Tibial artery (tissue), 4 donors: ENCODE results near the gene GPC6.

Experiments used
- DNase-seq, 2 donors: peaks; one replicate each; pipeline ENCODE4 v3.0.0-alpha.2; 2019
- H3K27ac ChIP-seq, 2 donors: fragments of 200-600 bp; sonication (generic) in 1 of 2; 1 replicate in 1 of 2; 2 replicates in 1 of 2; pipeline ENCODE4 v1.5.1; 2018 to 2019; ENCODE audit warnings: mild to moderate bottlenecking in 1 of 2
- H3K27me3 ChIP-seq, 2 donors: fragments of 200-600 bp; sonication (generic) in 1 of 2; one replicate each; pipeline versions ENCODE4 v1.5.1 to v1.6.0; 2016 to 2019
- H3K36me3 ChIP-seq, 3 donors: fragments of 200-600 bp; sonication (generic) in 2 of 3; one replicate each; pipeline ENCODE4 v1.5.1; 2016 to 2019; ENCODE audit warnings: mild to moderate bottlenecking in 2 of 3
- H3K4me1 ChIP-seq, 4 donors: fragments of 200-600 bp; sonication (generic) in 2 of 4; 1 replicate in 3 of 4; 2 replicates in 1 of 4; pipeline ENCODE4 v1.5.1; 2016 to 2019
- H3K4me3 ChIP-seq, 2 donors: fragments of 200-600 bp; sonication (generic) in 1 of 2; 1 replicate in 1 of 2; 2 replicates in 1 of 2; pipeline ENCODE4 v1.5.1; 2018 to 2019; ENCODE audit warnings: mild to moderate bottlenecking in 2 of 2
- H3K9me3 ChIP-seq, 3 donors: fragments of 200-600 bp; sonication (generic) in 1 of 3; one replicate each; pipeline ENCODE4 v1.5.1; 2016 to 2019
- CTCF ChIP-seq, 2 experiments: fragments of 200-600 bp in 1 of 2; fragments of 450-650 bp in 1 of 2; IDR thresholded peaks; one replicate each; pipeline ENCODE4 v1.5.1; 2017 to 2019; ENCODE audit warnings: antibody characterized with exemption in 2 of 2, mild to moderate bottlenecking in 1 of 2, moderate library complexity in 1 of 2
- intact Hi-C: fragments of 100-400 bp; cut with DNase I; formaldehyde crosslinking; loops from one replicate; pipeline ENCODE4 v1.15.0; 2023; ENCODE audit warnings: low total_unique reads

The GPC6 gene

GRCh38 chr13:93472296-93472695 lies 245.7 kb downstream of the GPC6 start:
- H3K36me3 ChIP-seq: no peaks in the 10 kb centered on the region
- intact Hi-C loops: no loop called here
- no peaks in the 10 kb centered on the region for H3K27me3 ChIP-seq
- no peak for TF ChIP-seq CTCF (IDR thresholded peaks at IDR 0.05)
- no peak overlapping the region for H3K4me3 ChIP-seq
- H3K9me3 ChIP-seq: no peaks in the 10 kb centered on the region
- no peak for DNase-seq
- H3K27ac ChIP-seq: no peak overlapping the region
- peaks cover 0 to 33% (median 0%) of the 10 kb centered on the region in 4 donors for H3K4me1 ChIP-seq

GRCh38 chr13:93472814-93473296 lies 246.2 kb downstream of the GPC6 start:
- intact Hi-C loops: no loop called here
- no peak for DNase-seq
- peaks cover 0 to 38% (median 0%) of the 10 kb centered on the region in 4 donors for H3K4me1 ChIP-seq
- no peak overlapping the region for H3K27ac ChIP-seq
- H3K36me3 ChIP-seq: no peaks in the 10 kb centered on the region
- H3K9me3 ChIP-seq: no peaks in the 10 kb centered on the region
- H3K27me3 ChIP-seq: no peaks in the 10 kb centered on the region
- TF ChIP-seq CTCF (IDR thresholded peaks at IDR 0.05): no peak
- H3K4me3 ChIP-seq: no peak overlapping the region

- intact Hi-C loops: no loop called here
- Histone ChIP-seq H3K36me3 (no peaks in the 10 kb centered on the region), H3K4me3 (no peak overlapping the region), H3K27ac (no peak overlapping the region), H3K9me3 (no peaks in the 10 kb centered on the region), H3K27me3 (no peaks in the 10 kb centered on the region), H3K4me1 (peaks cover 0 to 43% (median 0%) of the 10 kb centered on the region in 4 donors)
- no peak for DNase-seq
- TF ChIP-seq CTCF (IDR thresholded peaks at IDR 0.05): no peak
Observed at GRCh38 chr13:93473441-93474270, 247.0 kb downstream of the GPC6 start.

- H3K4me1 ChIP-seq: peaks cover 0 to 43% (median 0%) of the 10 kb centered on the region in 4 donors
- no peak overlapping the region for H3K27ac ChIP-seq
- H3K36me3 ChIP-seq: no peaks in the 10 kb centered on the region
- no peak overlapping the region for H3K4me3 ChIP-seq
- TF ChIP-seq CTCF (IDR thresholded peaks at IDR 0.05): no peak
- H3K9me3 ChIP-seq: no peaks in the 10 kb centered on the region
- no peak for DNase-seq
- intact Hi-C loops: no loop called here
- no peaks in the 10 kb centered on the region for H3K27me3 ChIP-seq
Observed at GRCh38 chr13:93476175-93476574, 249.6 kb downstream of the GPC6 start.

GRCh38 chr13:93477238-93477637 lies 250.6 kb downstream of the GPC6 start:
- intact Hi-C loops: no loop called here
- Histone ChIP-seq H3K4me3 (no peak overlapping the region), H3K9me3 (no peaks in the 10 kb centered on the region), H3K36me3 (no peaks in the 10 kb centered on the region), H3K4me1 (peaks cover 0 to 43% (median 0%) of the 10 kb centered on the region in 4 donors), H3K27ac (no peak overlapping the region), H3K27me3 (no peaks in the 10 kb centered on the region)
- DNase-seq: no peak
- TF ChIP-seq CTCF (IDR thresholded peaks at IDR 0.05): no peak
